GM18867 (cell line): ENCODE results near the gene MZB1.
"Not testable (repeated sequence)": the region's sequence is repeated elsewhere in the genome, so short reads cannot be mapped to it uniquely, and the experiment has no call there.

Source experiments
- ATAC-seq: cut with Tn5 transposase; IDR thresholded peaks from one replicate; pipeline ENCODE4 v1.9.1; 2021; ENCODE audit warnings: mild to moderate bottlenecking, moderate library complexity; ENCODE audit not compliant: unreplicated experiment

MZB1 gene

DNA sequence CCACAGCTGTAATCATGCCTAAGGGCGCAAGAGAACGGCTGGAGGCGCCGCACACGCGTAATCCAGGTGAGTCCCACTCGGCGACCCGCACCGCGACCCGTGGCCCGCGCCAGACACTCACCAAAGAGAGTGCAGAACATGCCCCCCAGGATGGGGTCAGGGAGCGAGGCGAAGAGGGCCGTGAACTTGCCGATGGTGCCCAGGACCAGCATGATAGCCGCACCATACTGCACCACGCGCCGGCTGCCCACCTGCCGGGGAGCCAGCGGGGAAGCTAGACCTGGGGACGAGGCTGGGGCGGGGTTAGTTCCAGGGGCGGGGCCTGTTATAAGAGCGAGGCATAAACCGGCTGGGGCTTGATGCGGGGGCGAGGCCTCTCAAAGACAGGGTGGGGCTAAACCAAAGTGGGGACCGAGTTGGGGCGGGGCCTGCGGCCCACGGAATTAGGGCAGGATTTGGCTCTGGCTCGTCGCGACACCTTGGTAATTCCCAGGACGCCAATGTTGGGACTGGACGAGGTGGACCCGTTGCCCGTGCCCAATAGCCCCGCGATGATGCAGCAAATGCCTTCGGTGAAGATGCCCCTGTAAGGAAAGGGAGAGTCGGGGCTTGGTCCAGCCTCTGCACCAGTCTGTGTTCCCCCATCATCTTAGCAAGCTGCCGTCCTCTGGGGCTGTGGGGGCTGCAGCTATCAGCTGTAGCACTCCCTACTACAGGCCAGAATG lies 11.4 kb downstream of the MZB1 start:
- ATAC-seq = no peak

DNA sequence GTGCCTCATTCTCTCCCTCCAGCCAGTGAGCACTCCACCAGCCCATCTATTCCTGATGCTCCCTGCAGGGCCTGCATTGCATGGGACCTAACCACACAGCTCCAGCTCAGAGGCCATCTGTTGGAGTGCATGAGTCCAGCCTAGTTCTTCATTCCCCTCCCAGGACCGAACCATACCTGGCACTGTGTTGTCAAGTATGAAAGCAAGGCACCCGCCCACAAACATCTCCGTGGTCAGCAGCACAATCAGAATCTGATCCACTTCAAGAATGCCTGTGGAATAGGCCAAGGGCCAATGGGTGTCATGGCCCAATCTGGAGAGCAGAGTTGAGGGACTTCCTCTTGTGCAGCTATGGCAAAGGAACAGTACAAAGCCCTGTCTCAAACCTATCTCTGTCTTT lies 12.5 kb downstream of the MZB1 start:
- no peak for ATAC-seq

DNA sequence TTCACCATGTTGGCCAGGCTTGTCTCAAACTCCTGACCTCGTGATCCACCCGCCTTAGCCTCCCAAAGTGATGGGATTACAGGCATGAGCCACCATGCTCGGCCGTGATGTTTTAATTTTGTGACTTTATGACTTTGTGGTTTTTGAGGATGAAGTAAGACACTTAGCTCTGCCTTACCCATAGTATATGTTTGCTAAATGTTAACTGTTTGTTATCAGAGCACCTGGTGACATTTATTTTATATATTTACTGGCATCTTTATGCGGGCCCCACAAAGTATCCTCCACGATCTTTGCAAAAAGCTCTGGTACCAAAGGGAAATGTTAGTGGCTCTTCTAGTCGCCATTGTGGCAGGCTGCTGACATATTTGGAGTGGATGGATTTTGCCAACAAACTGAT lies 13.3 kb downstream of the MZB1 start:
- ATAC-seq = no peak

DNA sequence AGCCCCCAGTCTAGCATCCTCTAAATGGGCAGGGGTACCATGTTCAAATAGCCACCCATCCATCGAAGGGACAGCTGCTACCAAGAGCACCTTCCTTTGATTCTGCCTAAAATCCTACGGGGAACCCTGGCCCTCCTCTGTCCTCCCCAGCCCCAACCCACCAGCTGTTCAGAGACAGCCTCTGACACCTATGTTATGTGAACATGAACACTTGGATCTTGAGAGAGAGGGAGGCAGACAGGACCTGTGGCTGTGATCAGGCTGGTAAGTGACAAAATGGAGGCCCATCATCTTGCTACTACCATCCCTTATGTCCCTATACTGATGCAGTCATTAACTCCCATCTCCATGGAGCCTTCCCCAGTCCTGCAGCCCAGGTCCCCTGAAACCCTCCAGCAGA lies 14.8 kb downstream of the MZB1 start:
- no peak for ATAC-seq

DNA sequence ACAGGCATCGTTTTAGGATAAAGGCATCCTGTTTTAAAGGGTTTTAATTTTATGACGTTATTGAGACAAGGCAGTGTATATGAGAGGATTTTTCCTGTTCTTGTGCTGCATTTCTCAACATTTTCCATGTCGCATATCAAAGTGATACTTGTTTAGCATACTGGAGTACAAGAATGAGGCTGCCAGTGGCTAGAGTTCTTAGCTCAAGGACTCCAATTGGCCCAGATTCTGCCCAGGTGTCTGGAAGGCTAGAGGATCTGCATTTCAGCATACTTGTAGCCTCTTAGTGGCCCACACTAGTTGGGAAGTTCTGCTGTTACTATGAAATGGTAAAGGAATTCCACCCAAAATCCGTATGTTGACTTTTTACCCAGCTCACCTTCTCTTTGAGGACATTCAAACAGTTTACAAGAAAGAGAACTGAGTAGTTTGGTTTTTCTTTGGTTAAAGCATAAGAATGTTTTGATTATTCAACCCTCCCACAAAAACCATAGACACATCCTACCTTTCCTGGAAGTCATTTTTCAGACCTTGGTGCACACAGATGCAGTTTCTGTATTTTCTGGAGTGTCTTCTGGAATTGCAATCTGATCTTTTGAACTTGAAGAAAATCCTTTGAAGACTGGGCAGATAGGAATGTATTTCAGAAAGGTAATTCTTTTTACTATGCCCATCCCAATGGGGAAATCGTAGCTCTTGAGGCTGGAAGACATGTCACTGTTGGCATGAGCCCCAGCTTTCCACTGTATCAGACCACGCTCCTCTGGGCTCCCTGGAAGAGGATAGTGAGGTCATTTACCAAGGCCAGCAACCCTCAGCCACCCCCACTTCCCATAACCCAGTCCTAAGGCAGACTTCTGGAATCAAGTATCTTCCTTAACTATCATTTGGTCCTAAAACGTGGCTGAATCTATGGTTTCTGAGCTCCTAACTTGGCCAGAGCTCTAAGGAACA lies 18.0 kb downstream of the MZB1 start:
- ATAC-seq = no peak

DNA sequence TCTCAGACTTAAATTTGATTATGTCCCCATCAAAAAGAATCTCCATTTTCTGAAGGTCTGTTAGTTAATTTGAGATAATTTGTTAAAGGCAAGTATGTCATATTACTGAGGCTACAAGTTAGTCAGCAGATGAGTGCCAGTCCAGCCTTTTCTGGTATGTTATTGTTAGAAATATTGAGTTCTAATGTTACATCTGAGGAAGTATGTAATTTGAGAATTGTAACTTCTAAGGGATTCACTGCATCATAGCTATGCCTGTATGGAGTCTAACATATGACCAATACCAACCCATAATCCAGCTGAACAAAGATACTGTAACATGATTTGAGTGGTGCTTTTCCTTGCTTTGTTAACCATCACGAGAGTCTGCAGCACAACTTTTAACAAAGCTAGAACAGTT lies 20.5 kb downstream of the MZB1 start:
- no peak for ATAC-seq

DNA sequence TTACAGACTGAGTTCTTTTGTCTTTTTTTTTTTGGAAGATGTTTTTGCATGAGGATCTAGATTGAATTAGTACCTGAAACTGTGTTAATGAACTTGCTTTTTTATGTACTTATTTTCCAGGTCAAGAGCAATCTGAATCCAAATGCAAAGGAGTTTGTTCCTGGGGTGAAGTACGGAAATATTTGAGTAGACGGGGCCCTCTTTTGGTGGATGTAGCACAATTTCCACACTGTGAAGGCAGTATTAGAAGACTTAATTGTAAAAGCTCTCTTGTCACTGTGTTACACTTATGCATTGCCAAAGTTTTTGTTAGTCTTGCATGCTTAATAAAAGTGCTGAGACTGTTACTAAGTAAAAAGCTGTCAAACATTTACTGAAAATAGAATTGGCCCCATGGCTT lies 21.1 kb downstream of the MZB1 start:
- no peak for ATAC-seq

DNA sequence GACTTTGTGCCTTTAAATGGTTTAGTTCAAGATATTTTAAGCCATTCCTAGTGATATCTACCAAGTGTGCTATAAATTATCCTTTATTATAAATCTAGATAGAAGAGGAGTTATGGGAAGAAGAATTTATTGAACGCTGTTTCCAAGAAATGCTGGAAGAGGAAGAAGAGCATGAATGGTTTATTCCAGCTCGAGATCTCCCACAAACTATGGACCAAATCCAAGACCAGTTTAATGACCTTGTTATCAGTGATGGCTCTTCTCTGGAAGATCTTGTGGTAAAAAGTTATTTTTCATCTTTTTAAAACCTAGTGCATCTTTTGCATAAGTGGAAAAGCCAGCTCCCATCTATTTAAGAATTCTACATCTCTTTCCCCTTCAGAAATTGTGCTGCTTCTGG lies 25.2 kb downstream of the MZB1 start:
- no peak for ATAC-seq

DNA sequence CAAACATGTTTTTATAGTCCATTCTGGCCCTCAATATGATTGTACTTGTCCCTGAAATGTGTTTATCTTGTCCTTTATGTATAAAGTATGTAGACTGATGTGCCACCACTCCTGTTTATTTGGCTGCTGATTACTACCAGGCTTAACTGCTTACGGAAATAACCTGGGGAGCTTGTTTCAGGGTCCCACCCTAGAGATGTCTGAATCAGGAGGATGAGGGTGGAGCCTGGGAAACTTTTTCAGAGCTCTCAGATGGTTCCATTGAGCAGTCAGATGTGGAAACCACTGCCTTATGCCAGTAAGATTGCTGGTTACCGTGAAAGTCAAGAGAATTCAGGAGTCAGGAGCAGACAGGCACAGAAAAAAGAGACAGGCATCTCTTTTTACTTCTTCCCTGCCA lies 25.8 kb downstream of the MZB1 start:
- no peak for ATAC-seq

DNA sequence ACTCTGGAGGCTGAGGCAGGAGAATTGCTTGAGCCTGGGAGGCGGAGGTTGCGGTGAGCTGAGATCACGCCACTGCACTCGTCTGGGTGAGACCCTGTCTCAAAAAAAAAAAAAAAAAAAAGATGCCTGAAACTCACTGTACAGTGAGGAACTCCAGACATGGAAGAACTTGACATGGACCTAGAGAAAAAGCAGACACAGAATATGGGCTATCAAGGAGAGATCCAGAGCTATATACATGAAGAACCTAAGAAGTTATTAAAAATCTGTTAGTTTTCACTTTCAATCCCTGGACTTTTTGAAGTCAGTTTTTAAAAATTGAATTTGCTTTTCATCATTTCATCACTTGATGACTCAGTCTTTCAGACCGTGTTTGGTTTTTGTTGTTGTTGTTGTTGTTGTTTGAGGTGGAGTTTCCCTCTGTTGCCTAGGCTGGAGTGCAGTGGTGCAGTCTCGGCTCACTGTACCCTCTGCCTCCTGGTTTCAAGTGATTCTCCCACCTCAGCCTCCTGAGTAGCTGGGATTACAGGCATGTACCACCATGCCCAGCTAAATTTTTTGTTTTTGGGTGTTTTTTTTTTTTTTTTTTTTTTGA lies 27.8 kb downstream of the MZB1 start:
- ATAC-seq = no peak

DNA sequence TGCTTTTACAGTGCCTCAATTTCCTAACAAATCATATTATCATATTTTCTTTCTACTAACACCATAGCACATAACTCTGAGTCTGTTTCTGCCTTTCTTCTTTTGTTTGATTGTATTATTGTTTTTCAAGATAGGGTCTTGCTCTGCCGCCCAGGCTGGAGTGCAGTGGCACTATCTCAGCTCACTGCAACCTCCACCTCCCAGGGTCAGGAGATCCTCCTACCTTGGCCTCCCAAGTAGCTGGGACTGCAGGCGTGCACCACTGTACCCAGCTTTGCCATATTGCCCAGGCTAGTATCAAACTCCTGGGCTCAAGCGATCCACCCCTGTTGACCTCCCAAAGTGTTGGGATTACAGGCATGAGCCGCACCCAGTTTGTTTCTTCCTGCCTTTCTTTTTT lies 29.3 kb downstream of the MZB1 start:
- ATAC-seq = no peak

DNA sequence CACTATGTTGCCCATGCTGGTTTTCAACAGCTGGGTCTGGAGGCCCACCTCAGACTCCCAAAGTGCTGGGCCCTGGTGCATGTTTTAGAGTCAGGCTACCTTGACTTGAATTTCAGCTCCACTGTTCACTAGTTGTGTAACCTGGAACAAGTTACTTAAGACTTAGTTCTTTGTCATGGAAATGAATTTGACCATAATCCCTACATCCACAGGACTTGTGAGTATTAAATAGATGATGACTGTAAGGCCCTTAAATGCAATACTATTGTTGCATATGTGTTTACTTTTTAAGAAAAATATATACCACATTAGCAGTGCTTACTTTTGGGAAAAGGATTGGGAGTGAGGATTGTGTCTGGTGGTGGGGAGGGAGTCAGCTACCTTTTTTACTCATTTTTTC lies 31.6 kb downstream of the MZB1 start:
- no peak for ATAC-seq

DNA sequence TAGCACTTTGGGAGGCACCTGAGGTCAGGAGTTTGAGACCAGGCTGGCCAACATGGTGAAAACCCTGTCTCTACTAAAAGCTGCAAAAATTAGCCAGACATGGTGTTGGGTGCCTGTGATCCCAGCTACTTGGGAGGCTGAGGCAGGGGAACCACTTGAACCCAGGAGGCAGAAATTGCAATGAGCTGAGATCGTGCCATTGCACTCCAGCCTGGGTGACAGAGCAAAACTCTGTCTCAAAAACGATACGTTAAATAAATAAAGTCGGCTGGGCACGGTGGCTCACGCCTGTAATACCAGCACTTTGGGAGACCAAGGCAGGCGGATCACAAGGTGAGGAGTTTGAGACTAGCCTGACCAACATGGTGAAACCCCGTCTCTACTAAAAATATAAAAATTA lies 33.8 kb downstream of the MZB1 start:
- not testable (repeated sequence) for ATAC-seq

DNA sequence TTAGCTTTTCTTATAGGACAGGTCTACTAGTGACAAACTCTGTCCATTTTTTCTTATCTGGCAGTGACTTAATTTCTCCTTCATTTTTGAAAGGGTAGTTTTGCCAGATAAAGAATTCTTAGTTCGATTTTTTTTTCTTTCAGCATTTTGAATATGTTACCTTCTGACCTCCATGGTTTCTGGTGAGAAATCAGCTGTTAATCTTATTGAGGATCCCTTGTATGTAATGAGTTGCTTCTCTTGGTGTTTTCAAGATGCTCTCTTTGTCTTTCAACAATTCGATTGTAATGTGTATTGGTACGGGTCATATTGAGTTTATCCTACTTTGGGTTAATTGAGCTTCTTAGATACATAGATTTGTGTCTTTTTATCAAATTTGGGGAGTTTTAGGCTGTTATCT lies 35.5 kb downstream of the MZB1 start:
- ATAC-seq = no peak

DNA sequence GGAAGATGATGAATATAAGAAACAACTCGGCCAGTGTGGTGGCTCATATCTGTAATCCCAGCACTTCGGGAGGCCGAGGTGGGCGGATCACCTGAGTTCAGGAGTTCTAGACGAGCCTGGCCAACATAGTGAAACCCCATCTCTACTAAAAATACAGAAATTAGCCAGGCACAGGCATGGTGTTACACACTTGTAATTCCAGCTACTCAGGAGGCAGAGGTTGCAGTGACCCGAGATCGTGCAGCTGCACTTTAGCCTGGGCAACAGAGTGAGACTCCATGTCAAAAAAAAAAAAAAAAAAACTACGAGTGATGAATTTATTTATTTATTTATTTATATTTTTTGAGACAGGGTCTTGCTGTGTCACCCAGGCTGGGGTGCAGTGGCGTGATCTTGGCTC lies 41.9 kb downstream of the MZB1 start:
- not testable (repeated sequence) for ATAC-seq

DNA sequence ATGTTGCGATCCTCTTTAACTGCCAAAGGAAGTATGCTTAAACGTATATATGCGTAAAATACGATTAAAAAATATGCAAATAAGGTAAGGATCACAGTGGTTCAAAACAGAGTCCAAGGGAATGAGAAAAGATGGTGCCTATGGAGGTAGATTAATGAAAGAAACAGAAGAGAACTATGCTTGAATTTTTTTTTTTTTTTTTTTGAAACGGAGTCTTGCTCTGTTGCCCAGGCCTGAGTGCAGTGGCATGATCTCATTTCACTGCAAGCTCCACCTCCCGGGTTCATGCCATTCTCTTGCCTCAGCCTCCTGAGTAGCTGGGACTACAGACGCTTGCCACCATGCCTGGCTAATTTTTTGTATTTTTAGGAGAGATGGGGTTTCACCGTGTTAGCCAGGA lies 44.3 kb downstream of the MZB1 start:
- ATAC-seq = not testable (repeated sequence)

DNA sequence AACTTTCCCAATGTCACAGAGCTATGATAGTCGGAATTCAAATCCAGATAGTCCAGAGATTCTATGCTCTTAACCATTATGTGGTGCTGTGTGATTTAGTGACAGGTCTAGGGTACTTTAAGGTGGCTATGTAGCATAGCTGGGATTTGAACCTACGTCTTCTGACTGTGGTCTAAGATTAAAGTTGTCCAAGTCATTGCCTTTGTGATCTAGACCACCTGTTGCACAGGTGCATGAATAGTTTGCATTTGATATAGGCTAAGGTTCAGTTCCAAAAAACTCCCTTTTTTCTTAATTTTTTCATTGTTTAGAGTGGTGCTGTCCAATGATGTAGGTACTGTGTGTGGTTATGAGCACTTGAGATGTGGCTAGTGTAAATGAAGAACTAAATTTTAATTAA lies 45.5 kb downstream of the MZB1 start:
- no peak for ATAC-seq

DNA sequence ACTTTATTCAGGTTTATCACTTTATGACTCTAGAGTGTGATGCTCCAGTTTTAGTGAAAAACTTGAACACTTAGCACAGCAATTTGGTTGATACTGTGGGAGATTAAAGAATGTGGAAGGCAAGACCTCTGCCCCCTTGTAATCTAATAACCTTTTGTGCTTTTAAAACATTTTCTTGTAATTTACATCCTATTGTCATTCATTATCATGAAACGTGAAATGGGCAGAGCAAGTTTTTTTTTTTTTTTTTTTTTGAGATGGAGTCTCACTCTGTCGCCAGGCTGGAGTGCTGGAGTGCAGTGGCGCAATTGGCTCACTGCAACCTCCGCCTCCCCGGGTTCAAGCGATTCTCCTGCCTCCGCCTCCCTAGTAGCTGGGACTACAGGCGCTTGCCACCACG lies 46.2 kb downstream of the MZB1 start:
- no peak for ATAC-seq

DNA sequence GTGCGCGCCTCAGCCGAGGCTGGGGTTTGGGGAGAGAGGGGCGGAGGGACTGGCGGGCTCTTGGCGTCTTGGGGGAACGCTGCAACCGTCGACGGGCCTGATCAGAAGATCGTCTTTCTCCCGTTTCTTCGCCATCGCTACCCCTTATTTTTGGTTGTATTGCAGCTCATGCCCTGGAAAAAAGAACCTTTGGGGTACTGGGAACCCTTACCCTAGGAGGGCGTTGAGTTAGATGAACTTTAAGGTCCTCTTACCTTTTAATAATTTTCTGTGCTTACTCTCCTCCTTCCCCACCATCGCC lies 47.3 kb downstream of the MZB1 start:
- ATAC-seq = peak; percentile 52

DNA sequence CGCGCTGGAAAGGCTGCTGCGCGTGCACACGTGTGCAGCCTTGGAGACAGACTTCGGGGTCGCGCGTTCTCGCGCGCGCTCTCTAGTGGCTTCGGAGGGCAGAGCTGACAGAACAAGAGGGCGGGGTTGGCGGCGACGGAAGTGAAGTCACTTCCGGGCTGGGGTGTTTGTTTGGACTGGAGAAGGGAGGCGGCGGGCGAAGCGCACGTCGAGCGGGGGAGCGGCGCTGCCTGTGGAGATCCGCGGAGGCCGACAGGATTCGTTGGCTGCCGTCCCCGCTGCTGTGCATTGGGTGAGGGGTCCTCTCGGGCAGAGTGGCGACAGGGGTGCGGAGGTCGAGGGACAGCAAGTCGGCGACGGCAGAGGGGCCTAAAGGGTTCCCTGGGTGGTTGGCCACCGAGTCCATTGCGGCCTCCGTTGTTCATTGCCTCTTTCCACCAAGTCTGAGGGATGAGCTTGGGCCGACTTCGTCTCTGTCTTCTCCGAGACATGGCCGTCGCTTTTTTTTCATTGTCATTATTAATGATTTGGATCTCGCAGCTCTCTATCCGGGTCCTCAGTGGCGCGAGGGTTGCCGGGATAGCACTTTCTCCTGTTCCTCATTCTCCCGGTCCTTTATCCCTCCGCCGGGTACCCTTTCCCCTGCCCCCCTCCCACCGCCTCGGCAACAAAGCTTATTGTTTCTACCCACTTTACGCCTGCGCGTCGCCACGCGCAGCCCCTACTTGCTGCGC lies 47.9 kb downstream of the MZB1 start, which contains the start of gene PAIP2:
PAIP2 (plus strand) TSS at position 166 of the 734 bp plus-strand sequence. CDS start 21,931 bp downstream, outside the sequence.
- ATAC-seq = peak; percentile 86

DNA sequence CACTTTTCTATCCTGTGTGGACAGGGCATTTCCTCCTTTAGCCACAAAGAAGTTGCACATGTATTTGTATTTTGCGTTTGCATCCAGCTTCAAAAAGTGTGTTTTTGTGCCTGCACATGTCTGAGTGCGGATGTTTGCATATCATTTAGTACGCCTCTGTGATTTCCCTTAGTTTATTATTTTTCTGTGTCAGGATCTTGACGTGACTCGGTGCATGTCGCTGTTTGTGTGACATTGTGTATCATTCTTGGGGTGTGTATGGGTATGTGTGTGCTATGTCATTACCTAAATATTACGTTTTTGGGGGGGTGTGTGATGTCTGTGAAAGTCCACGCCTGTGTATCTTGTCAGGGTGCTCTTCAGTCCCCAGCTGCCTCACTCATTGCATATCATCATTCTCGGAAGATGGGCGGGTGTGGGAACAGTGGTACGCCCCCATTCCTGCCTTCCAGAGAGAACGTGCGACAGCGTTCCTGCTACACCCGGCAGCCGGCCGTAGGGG lies 48.5 kb downstream of the MZB1 start:
- ATAC-seq = no peak
